IMR-90 (cell line): ENCODE data around the gene GJB4. TPM values are rescaled to one million over a fixed set of nuclear protein-coding genes. Genes with fewer than 3 reads are reported as not detected.

Source experiments
- ATAC-seq: fragments of 200-7000 bp; cut with Tn5 transposase; 2 replicates; pipeline ENCODE4 v1.9.1; 2020; ENCODE audit warnings: low read depth, mild to moderate bottlenecking, moderate library complexity
- BruUV-seq: library from RNA; stranded (reverse); fragments of 400-500 nt; replicated peaks from 2 replicates; lab custom pipeline; 2021; lab: Mats Ljungman, UMichigan
- CTCF ChIA-PET: fragments of 300-600 bp; formaldehyde crosslinking; extraction: SDS; loops from one replicate; lab custom pipeline; 2021; ENCODE audit warnings: antibody characterized with exemption; lab: Yijun Ruan, JAX
- POLR2A ChIA-PET: fragments of 300-600 bp; sonication (Branson Sonifier 250); formaldehyde crosslinking; loops from one replicate; lab custom pipeline; 2022; ENCODE audit warnings: antibody characterized with exemption; ENCODE audit not compliant: unreplicated experiment; lab: Charles Lee
- DNase-seq: peaks from one replicate; pipeline ENCODE4 v3.0.0; 2013
- H2AFZ ChIP-seq: replicated peaks from 2 replicates; pipeline ENCODE3; 2013; ENCODE audit warnings: low read length, mild to moderate bottlenecking; ENCODE audit not compliant: poor library complexity
- H2AK5ac ChIP-seq: 2 replicates; pipeline ENCODE4 v1.6.1; 2013; ENCODE audit warnings: low read depth, low read length, inconsistent platforms
- H2AK9ac ChIP-seq: replicated peaks from 2 replicates; pipeline ENCODE3; 2013; ENCODE audit warnings: mild to moderate bottlenecking, low read depth, low read length, moderate library complexity; ENCODE audit not compliant: poor library complexity
- H2BK120ac ChIP-seq: 2 replicates; pipeline ENCODE4 v1.6.1; 2013; ENCODE audit warnings: low read depth, low read length, inconsistent platforms
- H2BK15ac ChIP-seq: 3 replicates; pipeline ENCODE4 v1.6.1; 2013; ENCODE audit warnings: low read depth, low read length, inconsistent platforms
- H2BK20ac ChIP-seq: 2 replicates; pipeline ENCODE4 v1.6.1; 2013; ENCODE audit warnings: low read depth, mild to moderate bottlenecking, inconsistent platforms, low read length, moderate library complexity
- H2BK5ac ChIP-seq: 2 replicates; pipeline ENCODE4 v1.6.1; 2013; ENCODE audit warnings: mild to moderate bottlenecking, low read depth, low read length, inconsistent platforms; ENCODE audit not compliant: poor library complexity, severe bottlenecking
- H3K14ac ChIP-seq: replicated peaks from 2 replicates; pipeline ENCODE4 v1.6.1; 2013; ENCODE audit warnings: low read depth, low read length, inconsistent platforms
- H3K18ac ChIP-seq: 2 replicates; pipeline ENCODE4 v1.6.1; 2013; ENCODE audit warnings: low read depth, low read length, control low read depth
- H3K23ac ChIP-seq: 2 replicates; pipeline ENCODE4 v1.6.1; 2013; ENCODE audit warnings: low read depth, low read length, inconsistent platforms
- H3K27ac ChIP-seq: 2 replicates; pipeline ENCODE4 v1.5.1; 2013; ENCODE audit warnings: mild to moderate bottlenecking, control low read depth, low read length; ENCODE audit not compliant: insufficient read depth
- H3K27me3 ChIP-seq: 2 replicates; pipeline ENCODE4 v1.6.1; 2013; ENCODE audit warnings: low read length; ENCODE audit not compliant: control insufficient read depth, insufficient read depth
- H3K36me3 ChIP-seq: 2 replicates; pipeline ENCODE4 v1.6.1; 2013; ENCODE audit warnings: low read length, mixed read lengths; ENCODE audit not compliant: control insufficient read depth, insufficient read depth
- H3K4ac ChIP-seq: 2 replicates; pipeline ENCODE4 v1.6.1; 2013; ENCODE audit warnings: low read depth, low read length, inconsistent platforms
- H3K4me1 ChIP-seq: 2 replicates; pipeline ENCODE4 v1.6.1; 2013; ENCODE audit warnings: low read length, mixed read lengths; ENCODE audit not compliant: control insufficient read depth, insufficient read depth
- H3K4me2 ChIP-seq: 2 replicates; pipeline ENCODE4 v1.6.1; 2013; ENCODE audit warnings: low read depth, mild to moderate bottlenecking, control low read depth, low read length, moderate library complexity
- H3K4me3 ChIP-seq: 2 replicates; pipeline ENCODE4 v1.5.1; 2013; ENCODE audit warnings: low read depth, mild to moderate bottlenecking, control low read depth, low read length, moderate library complexity; ENCODE audit not compliant: insufficient read depth
- H3K56ac ChIP-seq: 2 replicates; pipeline ENCODE4 v1.6.1; 2013; ENCODE audit warnings: low read length, inconsistent platforms; ENCODE audit not compliant: insufficient read depth; ENCODE audit errors: extremely low read depth
- H3K79me1 ChIP-seq, 2 experiments: 2 replicates each; pipeline ENCODE4 v1.6.1; 2013; ENCODE audit warnings: low read length in 2 of 2, inconsistent platforms in 1 of 2, low read depth in 1 of 2
- H3K9ac ChIP-seq: 2 replicates; pipeline ENCODE4 v1.6.1; 2013; ENCODE audit warnings: low read depth, low read length, control low read depth
- H3K9me1 ChIP-seq: 2 replicates; pipeline ENCODE4 v1.6.1; 2013; ENCODE audit warnings: low read length, inconsistent platforms; ENCODE audit not compliant: insufficient read depth
- H3K9me3 ChIP-seq: 2 replicates; pipeline ENCODE4 v1.6.1; 2013; ENCODE audit warnings: low read length; ENCODE audit not compliant: control insufficient read depth, insufficient read depth
- H4K20me1 ChIP-seq: 2 replicates; pipeline ENCODE4 v1.6.1; 2013; ENCODE audit warnings: low read length, inconsistent platforms; ENCODE audit not compliant: insufficient read depth
- H4K5ac ChIP-seq: 2 replicates; pipeline ENCODE4 v1.6.1; 2013; ENCODE audit warnings: mild to moderate bottlenecking, low read depth, low read length, control low read depth
- H4K8ac ChIP-seq, 2 experiments: 2 replicates each; pipeline ENCODE4 v1.6.1; 2013; ENCODE audit warnings: low read depth in 2 of 2, low read length in 2 of 2, control low read depth in 1 of 2, inconsistent platforms in 1 of 2
- H4K91ac ChIP-seq: 2 replicates; pipeline ENCODE4 v1.6.1; 2013; ENCODE audit warnings: low read depth, low read length, inconsistent platforms; ENCODE audit not compliant: insufficient read depth
- BHLHE40 ChIP-seq: fragments of 150-350 bp; IDR thresholded peaks from 2 replicates; pipeline ENCODE4 v1.6.1; 2016; ENCODE audit warnings: mild to moderate bottlenecking, low read depth, low read length
- CEBPB ChIP-seq: IDR thresholded peaks from 2 replicates; pipeline ENCODE4 v1.6.1; 2012; ENCODE audit warnings: low read depth, low read length, improper control_type of control experiment
- CHD1 ChIP-seq: IDR thresholded peaks from 2 replicates; pipeline ENCODE4 v1.6.1; 2012; ENCODE audit warnings: low read depth, low read length, improper control_type of control experiment
- CTCF ChIP-seq: conservative IDR thresholded peaks from 2 replicates; pipeline ENCODE4 v1.5.1; 2012; ENCODE audit warnings: mild to moderate bottlenecking, low read depth, low read length, improper control_type of control experiment
- ELK1 ChIP-seq: fragments of 150-350 bp; IDR thresholded peaks from 2 replicates; pipeline ENCODE4 v1.6.1; 2016; ENCODE audit warnings: low read depth, mild to moderate bottlenecking, low read length, moderate library complexity, borderline replicate concordance
- FOS ChIP-seq: fragments of 150-350 bp; IDR thresholded peaks from 2 replicates; pipeline ENCODE4 v1.6.1; 2016; ENCODE audit warnings: low read depth, low read length
- MAFK ChIP-seq: IDR thresholded peaks from 2 replicates; pipeline ENCODE4 v1.6.1; 2012; ENCODE audit warnings: low read depth, low read length, improper control_type of control experiment
- MAZ ChIP-seq: IDR thresholded peaks from 2 replicates; pipeline ENCODE4 v1.6.1; 2012; ENCODE audit warnings: low read depth, mild to moderate bottlenecking, low read length, improper control_type of control experiment, moderate library complexity, borderline replicate concordance
- MXI1 ChIP-seq: IDR thresholded peaks from 2 replicates; pipeline ENCODE4 v1.6.1; 2012; ENCODE audit warnings: low read depth, mild to moderate bottlenecking, low read length, moderate library complexity, borderline replicate concordance
- NFE2L2 ChIP-seq: fragments of 150-350 bp; IDR thresholded peaks from 2 replicates; pipeline ENCODE4 v1.6.1; 2016; ENCODE audit warnings: low read depth, mild to moderate bottlenecking, low read length
- POLR2A ChIP-seq: IDR thresholded peaks from 2 replicates; pipeline ENCODE4 v1.6.1; 2012; ENCODE audit warnings: mild to moderate bottlenecking, low read depth, low read length
- RAD21 ChIP-seq: IDR thresholded peaks from 2 replicates; pipeline ENCODE4 v1.6.1; 2012; ENCODE audit warnings: low read length, improper control_type of control experiment
- RCOR1 ChIP-seq: IDR thresholded peaks from 2 replicates; pipeline ENCODE4 v1.6.1; 2012; ENCODE audit warnings: mild to moderate bottlenecking, low read length, improper control_type of control experiment; ENCODE audit not compliant: insufficient replicate concordance
- RFX5 ChIP-seq: IDR thresholded peaks from 2 replicates; pipeline ENCODE4 v1.8.0; 2012; ENCODE audit warnings: low read depth, mild to moderate bottlenecking, low read length, moderate library complexity
- SMC3 ChIP-seq: fragments of 150-350 bp; IDR thresholded peaks from 2 replicates; pipeline ENCODE4 v1.6.1; 2016; ENCODE audit warnings: low read depth, mild to moderate bottlenecking, antibody characterized with exemption, low read length, moderate library complexity
- USF2 ChIP-seq: fragments of 150-350 bp; IDR thresholded peaks from 2 replicates; pipeline ENCODE4 v1.6.1; 2017; ENCODE audit warnings: mild to moderate bottlenecking, antibody characterized with exemption, low read length, low read depth
- WGBS, 2 experiments: methylation state at CpG; one replicate each; pipeline versions ENCODE4 v1.1.5 to v1.1.7; 2013; ENCODE audit warnings: missing lambda C conversion rate in 2 of 2; ENCODE audit not compliant: insufficient read length in 1 of 2; ENCODE audit errors: extremely low coverage in 2 of 2; 5-methylcytosine and 5-hydroxymethylcytosine counted together
- dilution Hi-C: fragments of 300-500 bp; cut with HindIII; formaldehyde crosslinking; loops from one replicate; pipeline ENCODE4 v1.14.3; 2018; ENCODE audit warnings: low sequenced_read_pairs; ENCODE audit not compliant: unreplicated experiment
- in situ Hi-C: fragments of 300-500 bp; cut with MboI; formaldehyde crosslinking; loops from 3 replicates; pipeline ENCODE4 v1.14.3; 2019; ENCODE audit warnings: low sequenced_read_pairs, inconsistent platforms, mixed read lengths
- intact Hi-C: fragments of 100-400 bp; cut with micrococcal nuclease; formaldehyde crosslinking; loops from 2 replicates; pipeline ENCODE4 v1.10.0; 2022
- polyA plus RNA-seq, 3 experiments: library from polyadenylated mRNA; depleted of rRNA; stranded (reverse); fragments of >200 nt; gene quantifications; 2 replicates each; pipeline ENCODE4 v1.2.3, GENCODE V29; 2012; ENCODE audit warnings: low replicate concordance in 1 of 3
- total RNA-seq: library from RNA; depleted of rRNA; stranded (reverse); fragments of >200 nt; gene quantifications from 2 replicates; pipeline ENCODE4 v1.2.3, GENCODE V29; 2012

Gene GJB4
- total and polyA plus RNA-seq, 2 of the 4 experiments (the other 2 are of a cell fraction): not detected

GRCh38 chr1:34736692-34737091, 22.8 kb upstream of the GJB4 start:
- peaks cover 2% of the 10 kb centered on the region; the same call in 1 of the 2 replicates for H3K27me3 ChIP-seq
- no peak overlapping the region for H4K91ac ChIP-seq
- H2BK120ac ChIP-seq: no peak overlapping the region
- no peak overlapping the region for H4K5ac ChIP-seq
- no peaks in the 10 kb centered on the region for H3K9me3 ChIP-seq
- H3K4me2 ChIP-seq: no peak overlapping the region
- WGBS, 2 experiments: no CpG with 5 or more reads among the region's 10 CpGs
- H2AFZ ChIP-seq: no peak overlapping the region
- no peak overlapping the region for H3K4ac ChIP-seq
- H3K14ac ChIP-seq: no peak overlapping the region
- dilution Hi-C loops: no loop called here
- H3K4me3 ChIP-seq: no peak overlapping the region
- DNase-seq (no peak), ATAC-seq (no peak)
- no peaks in the 10 kb centered on the region for H3K79me1 ChIP-seq
- no peak overlapping the region for H2AK5ac ChIP-seq
- no peak overlapping the region for H3K23ac ChIP-seq
- no peaks in the 10 kb centered on the region for H4K20me1 ChIP-seq
- H3K18ac ChIP-seq: no peak overlapping the region
- BruUV-seq: no TSS peak
- H2BK20ac ChIP-seq: no peak overlapping the region
- H3K9me1 ChIP-seq: no peaks in the 10 kb centered on the region
- no peak overlapping the region for H3K27ac ChIP-seq
- no peak overlapping the region for H4K8ac ChIP-seq
- intact Hi-C loops: no loop called here
- ChIA-PET POLR2A (no interaction called here), CTCF (no interaction called here)
- TF ChIP-seq MXI1 (no peak), CEBPB (no peak), RAD21 (no peak), ELK1 (no peak), USF2 (no peak), CHD1 (no peak), RCOR1 (no peak), MAFK (no peak), CTCF (no peak), RFX5 (no peak), MAZ (no peak), BHLHE40 (no peak), SMC3 (no peak), NFE2L2 (no peak), POLR2A (no peak), FOS (no peak)
- H2BK5ac ChIP-seq: no peak overlapping the region
- in situ Hi-C loops: no loop called here
- no peaks in the 10 kb centered on the region for H3K36me3 ChIP-seq
- H2AK9ac ChIP-seq: no peak overlapping the region
- no peak overlapping the region for H2BK15ac ChIP-seq
- no peak overlapping the region for H3K9ac ChIP-seq
- H3K4me1 ChIP-seq: no peaks in the 10 kb centered on the region
- H3K56ac ChIP-seq: no peak overlapping the region
